HepG2 (cell line): ENCODE data around the gene HSPA4L.

Source experiments
- EZH2 ChIP-seq: conservative IDR thresholded peaks from 2 replicates; pipeline ENCODE4 v1.6.1; 2012; ENCODE audit warnings: mild to moderate bottlenecking, low read depth, low read length, moderate library complexity
- SNRNP70 ChIP-seq: fragments of 200-400 bp; formaldehyde crosslinking; IDR thresholded peaks from 2 replicates; pipeline ENCODE4 v1.6.1; 2017; ENCODE audit warnings: mild to moderate bottlenecking, low read depth, low read length, moderate library complexity
- ZNF350 ChIP-seq: sonication (generic); formaldehyde crosslinking; IDR thresholded peaks from 2 replicates; pipeline ENCODE4 v1.4.0; 2020; ENCODE audit warnings: mild to moderate bottlenecking, low read depth, missing genetic modification reagents, borderline replicate concordance
- ZNF501 ChIP-seq: sonication (generic); formaldehyde crosslinking; IDR thresholded peaks from 2 replicates; pipeline ENCODE4 v1.5.1; 2020; ENCODE audit warnings: mild to moderate bottlenecking, moderate library complexity, missing genetic modification reagents

GRCh38 chr4:127772769-127773671 lies 9.1 kb upstream of the HSPA4L start:
- no peak for TF ChIP-seq EZH2
- no peak for TF ChIP-seq ZNF501 (CRISPR knock-in tag)
- no peak for TF ChIP-seq ZNF350
- TF ChIP-seq SNRNP70, result no peak
